Breast epithelium (tissue), 4 donors: Measurements from ENCODE around the gene KLHL29. TPM values are rescaled to one million over a fixed set of nuclear protein-coding genes. Genes with fewer than 3 reads are reported as not detected.

Experiments used
- DNase-seq, 2 donors: peaks; one replicate each; pipeline ENCODE4 v3.0.0-alpha.2; 2019; ENCODE audit warnings: low spot score in 2 of 2
- H3K27ac ChIP-seq, 2 donors: fragments of 200-600 bp; sonication (generic) in 1 of 2; one replicate each; pipeline ENCODE4 v1.5.1; 2016 to 2019; ENCODE audit warnings: mild to moderate bottlenecking in 1 of 2
- H3K27me3 ChIP-seq, 2 donors: fragments of 200-600 bp; sonication (generic) in 1 of 2; one replicate each; pipeline versions ENCODE4 v1.5.1 to v1.6.0; 2017 to 2019; ENCODE audit warnings: control low read depth in 1 of 2, mild to moderate bottlenecking in 1 of 2
- H3K36me3 ChIP-seq: fragments of 200-600 bp; one replicate; pipeline ENCODE4 v1.5.1; 2019
- H3K4me1 ChIP-seq, 2 donors: fragments of 200-600 bp; sonication (generic); one replicate each; pipeline ENCODE4 v1.5.1; 2016 to 2019; ENCODE audit warnings: control low read depth in 1 of 2
- H3K4me3 ChIP-seq, 3 donors: fragments of 200-600 bp; sonication (generic); 1 replicate in 2 of 3; 2 replicates in 1 of 3; pipeline ENCODE4 v1.5.1; 2016 to 2019; ENCODE audit warnings: mild to moderate bottlenecking in 3 of 3, moderate library complexity in 2 of 3
- H3K9me3 ChIP-seq, 2 donors: fragments of 200-600 bp; sonication (generic) in 1 of 2; one replicate each; pipeline ENCODE4 v1.5.1; 2016 to 2019; ENCODE audit warnings: control low read depth in 1 of 2
- POLR2A ChIP-seq: fragments of 450-650 bp; IDR thresholded peaks from one replicate; pipeline ENCODE4 v1.6.1; 2016; ENCODE audit warnings: antibody characterized with exemption, mild to moderate bottlenecking, moderate library complexity
- POLR2AphosphoS5 ChIP-seq, 3 donors: sonication (generic); formaldehyde crosslinking; IDR thresholded peaks; one replicate each; pipeline ENCODE4 v1.6.1; 2017; ENCODE audit warnings: antibody characterized with exemption in 3 of 3
- intact Hi-C: fragments of 100-400 bp; cut with DNase I; formaldehyde crosslinking; loops from one replicate; pipeline ENCODE4 v1.15.1; 2023; ENCODE audit warnings: low total_unique reads
- total RNA-seq, 3 donors: library from RNA; depleted of rRNA; stranded (reverse); fragments of >200 nt; gene quantifications; one replicate each; pipeline ENCODE4 v1.1.0, GENCODE V29; 2016
- TF ChIP-seq, protein P1 (sequence below), 3 donors: fragments of 450-650 bp; IDR thresholded peaks; one replicate each; pipeline ENCODE4 v1.5.1; 2016 to 2017; ENCODE audit warnings: antibody characterized with exemption in 3 of 3, mild to moderate bottlenecking in 3 of 3, moderate library complexity in 3 of 3

KLHL29 gene
- total RNA-seq, 3 donors from 2014 or later: 4.5 to 20.9 (median 14.7) TPM

- peak in 1 of 2 donors; percentile 25 for DNase-seq
- TF ChIP-seq POLR2A: no peak
- TF ChIP-seq POLR2AphosphoS5 (IDR thresholded peaks at IDR 0.05): no peak
- TF ChIP-seq, protein P1, sequence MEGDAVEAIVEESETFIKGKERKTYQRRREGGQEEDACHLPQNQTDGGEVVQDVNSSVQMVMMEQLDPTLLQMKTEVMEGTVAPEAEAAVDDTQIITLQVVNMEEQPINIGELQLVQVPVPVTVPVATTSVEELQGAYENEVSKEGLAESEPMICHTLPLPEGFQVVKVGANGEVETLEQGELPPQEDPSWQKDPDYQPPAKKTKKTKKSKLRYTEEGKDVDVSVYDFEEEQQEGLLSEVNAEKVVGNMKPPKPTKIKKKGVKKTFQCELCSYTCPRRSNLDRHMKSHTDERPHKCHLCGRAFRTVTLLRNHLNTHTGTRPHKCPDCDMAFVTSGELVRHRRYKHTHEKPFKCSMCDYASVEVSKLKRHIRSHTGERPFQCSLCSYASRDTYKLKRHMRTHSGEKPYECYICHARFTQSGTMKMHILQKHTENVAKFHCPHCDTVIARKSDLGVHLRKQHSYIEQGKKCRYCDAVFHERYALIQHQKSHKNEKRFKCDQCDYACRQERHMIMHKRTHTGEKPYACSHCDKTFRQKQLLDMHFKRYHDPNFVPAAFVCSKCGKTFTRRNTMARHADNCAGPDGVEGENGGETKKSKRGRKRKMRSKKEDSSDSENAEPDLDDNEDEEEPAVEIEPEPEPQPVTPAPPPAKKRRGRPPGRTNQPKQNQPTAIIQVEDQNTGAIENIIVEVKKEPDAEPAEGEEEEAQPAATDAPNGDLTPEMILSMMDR (IDR thresholded peaks at IDR 0.05): no peak
- Histone ChIP-seq H3K4me1 (no peaks in the 10 kb centered on the region), H3K27ac (no peak overlapping the region), H3K4me3 (no peak overlapping the region), H3K27me3 (no peaks in the 10 kb centered on the region), H3K9me3 (no peaks in the 10 kb centered on the region), H3K36me3 (no peaks in the 10 kb centered on the region)
- intact Hi-C loops: no loop called here
Measured at GRCh38 chr2:23588106-23588505, 203.1 kb downstream of the KLHL29 start.

DNA sequence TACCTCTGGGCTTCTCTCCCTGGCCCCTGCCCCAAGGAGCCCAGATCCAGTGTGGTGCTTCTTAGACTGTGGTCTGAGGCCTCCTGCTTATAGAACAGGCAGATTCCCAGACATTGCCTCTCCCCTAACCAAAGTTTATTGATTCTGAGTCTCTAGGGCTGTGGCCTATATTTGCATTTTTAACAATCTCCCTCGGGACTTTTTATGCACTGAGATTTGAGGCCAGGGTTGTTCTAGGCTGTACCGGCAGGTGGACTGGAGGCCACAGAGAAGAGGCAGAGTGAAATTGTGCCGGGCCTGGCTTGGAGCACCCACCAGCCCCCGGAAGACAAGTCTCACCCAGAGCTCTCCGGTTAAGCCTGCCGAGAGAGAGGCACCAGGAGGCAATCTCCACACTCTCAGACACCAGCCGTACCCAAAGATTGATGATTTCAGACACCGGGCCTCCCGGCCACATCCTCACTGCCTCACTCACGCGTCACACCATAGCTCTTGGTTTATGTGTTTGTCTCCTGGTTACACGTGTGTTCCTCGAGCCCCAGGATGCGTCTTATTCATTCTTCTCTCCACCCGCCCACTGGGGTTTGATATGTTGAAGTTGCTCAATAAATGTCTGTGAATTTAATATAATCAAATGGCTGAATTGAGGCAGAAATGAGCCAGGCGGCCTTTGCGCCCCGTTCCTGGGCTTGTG, 203.7 kb downstream of the KLHL29 start:
- peak overlapping the region in 1 of 2 donors; percentile 25 for H3K27ac ChIP-seq
- no peaks in the 10 kb centered on the region for H3K36me3 ChIP-seq
- DNase-seq: peak in 1 of 2 donors; percentile 42
- no peaks in the 10 kb centered on the region for H3K27me3 ChIP-seq
- no peak overlapping the region for H3K4me3 ChIP-seq
- no peaks in the 10 kb centered on the region for H3K4me1 ChIP-seq
- no peak for TF ChIP-seq POLR2A
- no peaks in the 10 kb centered on the region for H3K9me3 ChIP-seq
- intact Hi-C loops: no loop called here

GRCh38 chr2:23589220-23589647, 204.3 kb downstream of the KLHL29 start:
- Histone ChIP-seq H3K4me1 (no peaks in the 10 kb centered on the region), H3K36me3 (no peaks in the 10 kb centered on the region), H3K27ac (no peak overlapping the region), H3K9me3 (no peaks in the 10 kb centered on the region), H3K27me3 (no peaks in the 10 kb centered on the region), H3K4me3 (no peak overlapping the region)
- no peak for DNase-seq
- intact Hi-C loops: no loop called here
- TF ChIP-seq POLR2AphosphoS5 (IDR thresholded peaks at IDR 0.05): no peak
- TF ChIP-seq, protein P1 (IDR thresholded peaks at IDR 0.05): no peak
- TF ChIP-seq POLR2A: no peak

- intact Hi-C loops: no loop called here
- Histone ChIP-seq H3K27ac (no peak overlapping the region), H3K9me3 (no peaks in the 10 kb centered on the region), H3K4me3 (no peak overlapping the region), H3K27me3 (no peaks in the 10 kb centered on the region), H3K4me1 (no peaks in the 10 kb centered on the region), H3K36me3 (no peaks in the 10 kb centered on the region)
- TF ChIP-seq POLR2AphosphoS5 (IDR thresholded peaks at IDR 0.05) (no peak), POLR2A (no peak)
- TF ChIP-seq, protein P1 (IDR thresholded peaks at IDR 0.05): no peak
- DNase-seq: no peak
Measured at GRCh38 chr2:23589739-23590138, 204.8 kb downstream of the KLHL29 start.

- TF ChIP-seq, protein P1 (IDR thresholded peaks at IDR 0.05): no peak
- TF ChIP-seq POLR2A (no peak), POLR2AphosphoS5 (IDR thresholded peaks at IDR 0.05) (no peak)
Measured at GRCh38 chr2:23590241-23590869, 205.4 kb downstream of the KLHL29 start.

More at GRCh38 chr2:23590241-23590869, 205.4 kb downstream of the KLHL29 start:
- H3K36me3 ChIP-seq: no peaks in the 10 kb centered on the region
- H3K9me3 ChIP-seq: no peaks in the 10 kb centered on the region
- peak overlapping the region in 1 of 2 donors; percentile 6 for H3K27ac ChIP-seq
- no peaks in the 10 kb centered on the region for H3K27me3 ChIP-seq
- no peak overlapping the region for H3K4me3 ChIP-seq
- intact Hi-C loops: no loop called here
- peaks cover 0 to 3% of the 10 kb centered on the region in 2 donors for H3K4me1 ChIP-seq
- no peak for DNase-seq
